ENCODE measurements around the gene KRT7. TPM values are rescaled to one million over a fixed set of nuclear protein-coding genes. Genes with fewer than 3 reads are reported as not detected.

The KRT7 gene
- polyA plus RNA-seq, 1 of the 3 experiments (the other 2 are of a cell fraction) = 5.4 TPM

GRCh38 chr12:52233462-52234207, 592 bp downstream of the KRT7 start:
- Histone ChIP-seq H4K20me1 (ENCODE audit: insufficient read depth) (no peaks in the 10 kb centered on the region), H3K9me2 (no peaks in the 10 kb centered on the region), H3K36me3 (replicated peaks in 1 of 2; ENCODE audit: control insufficient read depth in 1 of 2, insufficient read depth in 2 of 2, low read length in 1 of 2) (no peaks in the 10 kb centered on the region), H3K79me2 (ENCODE audit: insufficient read depth) (no peaks in the 10 kb centered on the region), H3F3A (replicated peaks; ENCODE audit: insufficient read depth) (peaks cover 17% of the 10 kb centered on the region), H3K4me3 (ENCODE audit: low read depth in 2 of 2, low read length in 1 of 2) (no peak overlapping the region), H3K4me1 (ENCODE audit: control insufficient read depth in 1 of 2, insufficient read depth in 2 of 2, low read depth in 1 of 2, low read length in 1 of 2) (peaks cover 0 to 19% of the 10 kb centered on the region in 2 experiments; a peak in 3 of 4 replicates), H3K9ac (no peak overlapping the region), H3K27ac (ENCODE audit: low read depth in 2 of 2, low read length in 1 of 2) (no peak overlapping the region), H3K27me3 (ENCODE audit: insufficient read depth) (no peaks in the 10 kb centered on the region), H3K4me2 (no peak overlapping the region), H2AFZ (ENCODE audit: low read depth) (no peak overlapping the region), H3K9me3 (no peaks in the 10 kb centered on the region)
- peak; percentile 42 for DNase-seq
- TF ChIP-seq RAD21 (IDR thresholded peaks at IDR 0.05; ENCODE audit: low read length) (no peak), FOSL2 (IDR thresholded peaks at IDR 0.05; ENCODE audit: borderline replicate concordance, low read depth) (no peak), TEAD4 (IDR thresholded peaks at IDR 0.05; ENCODE audit: borderline replicate concordance, insufficient read depth) (no peak), CTCF (IDR thresholded peaks at IDR 0.05) (no peak), REST (IDR thresholded peaks at IDR 0.05; ENCODE audit: low read depth, low read length) (no peak), RFX5 (IDR thresholded peaks at IDR 0.05; ENCODE audit: low read length) (no peak), USF2 (IDR thresholded peaks at IDR 0.05; ENCODE audit: borderline replicate concordance, low read depth, low read length) (no peak), RCOR1 (IDR thresholded peaks at IDR 0.05; ENCODE audit: low read length) (no peak), POLR2AphosphoS5 (IDR thresholded peaks at IDR 0.05; ENCODE audit: low read depth, low read length) (no peak), RXRA (IDR thresholded peaks at IDR 0.05; ENCODE audit: borderline replicate concordance, low read depth) (no peak), TAF1 (IDR thresholded peaks at IDR 0.05; ENCODE audit: borderline replicate concordance, low read depth, low read length) (no peak), YY1 (IDR thresholded peaks at IDR 0.05; ENCODE audit: low read depth) (no peak), MXI1 (IDR thresholded peaks at IDR 0.05; ENCODE audit: low read depth, low read length) (no peak), SMC3 (IDR thresholded peaks at IDR 0.05; ENCODE audit: low read depth, low read length) (no peak), MAX (IDR thresholded peaks at IDR 0.05; ENCODE audit: low read depth) (no peak)
- CTCF ChIA-PET = interaction anchor here (0.6 to 1.5 kb wide), 2 partner anchors 11 to 19 kb away, joined by 4 to 7 read pairs; no protein-coding TSS in a partner anchor
- 76% methylated on average over 32 of the region's 40 CpGs for WGBS (ENCODE audit: low lambda C conversion rate)
- POLR2A ChIA-PET = no interaction called here

All from SK-N-SH (cell line).